Measurements from ENCODE around the gene TBX2. TPM values are rescaled to one million over a fixed set of nuclear protein-coding genes. Genes with fewer than 3 reads are reported as not detected.

The TBX2 gene
- total and polyA plus RNA-seq, 2 of the 13 experiments (the other 11 are each of a cell fraction or from before 2014, with no cell fraction given) = 2.8 to 15.3 TPM

DNA sequence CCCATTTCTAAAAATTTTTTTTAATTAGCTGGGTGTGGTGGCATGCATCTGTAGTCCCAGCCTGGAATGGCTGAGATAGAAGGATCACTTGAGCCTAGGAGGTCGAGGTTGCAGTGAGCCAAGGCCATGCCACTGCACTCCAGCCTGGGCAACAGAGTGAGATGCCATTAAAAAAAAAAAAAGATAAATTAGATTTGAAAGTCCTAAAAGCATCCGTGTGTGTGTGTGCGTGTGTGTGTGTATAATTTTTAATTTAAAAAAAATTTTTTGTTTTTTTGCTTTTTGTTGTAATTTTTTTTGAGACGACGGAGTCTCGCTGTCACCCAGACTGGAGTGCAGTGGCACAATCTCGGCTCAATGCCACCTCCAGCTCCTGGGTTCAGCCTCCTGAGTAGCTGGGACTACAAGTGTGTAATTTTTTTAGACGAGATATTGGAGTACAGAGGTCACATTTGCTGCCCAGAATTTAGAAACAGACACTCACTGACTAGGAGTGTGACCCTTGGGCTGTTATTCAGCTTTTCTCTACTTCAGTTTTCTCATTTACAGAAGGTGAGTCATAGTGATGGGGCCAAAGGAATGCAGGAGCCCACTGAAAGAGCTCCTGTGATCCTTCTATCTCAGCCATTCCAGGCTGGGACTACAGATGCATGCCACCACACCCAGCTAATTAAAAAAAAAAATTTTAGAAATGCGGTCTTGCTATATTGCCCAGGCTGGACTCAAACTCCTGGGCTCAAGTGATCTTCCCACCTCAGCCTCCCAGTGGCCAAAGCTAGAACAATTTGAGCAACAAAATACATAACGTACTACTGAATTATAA lies 27.1 kb downstream of the TBX2 start (continued):
- TF ChIP-seq CREM (IDR thresholded peaks at IDR 0.05) (peak; percentile 19; the same call in 1 of the 2 replicates), CREM (CRISPR knock-in tag; IDR thresholded peaks at IDR 0.05) (no peak), EP300 (IDR thresholded peaks at IDR 0.05; ENCODE audit: low read depth in 2 of 2, low read length in 2 of 2) (peak in 1 of 2 experiments; percentile 77; a peak in 3 of 4 replicates), EP300 (CRISPR knock-in tag; IDR thresholded peaks at IDR 0.05; ENCODE audit: borderline replicate concordance) (peak; percentile 75; the same call in 1 of the 2 replicates), ZNF138 (CRISPR knock-in tag; IDR thresholded peaks at IDR 0.05; ENCODE audit: low read depth) (no peak), ZNF260 (CRISPR knock-in tag; IDR thresholded peaks at IDR 0.05; ENCODE audit: borderline replicate concordance, low read depth) (no peak), JDP2 (CRISPR knock-in tag; IDR thresholded peaks at IDR 0.05; ENCODE audit: borderline replicate concordance) (no peak), RELA (CRISPR knock-in tag; IDR thresholded peaks at IDR 0.05) (no peak), TEAD3 (CRISPR knock-in tag; optimal IDR thresholded peaks at IDR 0.05; ENCODE audit: borderline replicate concordance) (peak; percentile 94), ZNF205 (CRISPR knock-in tag; IDR thresholded peaks at IDR 0.05) (peak; percentile 73; the same call in 1 of the 2 replicates), JUN (CRISPR knock-in tag; IDR thresholded peaks at IDR 0.05) (peak; percentile 86), TBX3 (IDR thresholded peaks at IDR 0.05; ENCODE audit: borderline replicate concordance) (no peak), ESRRA (CRISPR knock-in tag; IDR thresholded peaks at IDR 0.05; ENCODE audit: low read depth) (no peak; the same call in 1 of the 2 replicates)
- TF ChIP-seq, protein P1, sequence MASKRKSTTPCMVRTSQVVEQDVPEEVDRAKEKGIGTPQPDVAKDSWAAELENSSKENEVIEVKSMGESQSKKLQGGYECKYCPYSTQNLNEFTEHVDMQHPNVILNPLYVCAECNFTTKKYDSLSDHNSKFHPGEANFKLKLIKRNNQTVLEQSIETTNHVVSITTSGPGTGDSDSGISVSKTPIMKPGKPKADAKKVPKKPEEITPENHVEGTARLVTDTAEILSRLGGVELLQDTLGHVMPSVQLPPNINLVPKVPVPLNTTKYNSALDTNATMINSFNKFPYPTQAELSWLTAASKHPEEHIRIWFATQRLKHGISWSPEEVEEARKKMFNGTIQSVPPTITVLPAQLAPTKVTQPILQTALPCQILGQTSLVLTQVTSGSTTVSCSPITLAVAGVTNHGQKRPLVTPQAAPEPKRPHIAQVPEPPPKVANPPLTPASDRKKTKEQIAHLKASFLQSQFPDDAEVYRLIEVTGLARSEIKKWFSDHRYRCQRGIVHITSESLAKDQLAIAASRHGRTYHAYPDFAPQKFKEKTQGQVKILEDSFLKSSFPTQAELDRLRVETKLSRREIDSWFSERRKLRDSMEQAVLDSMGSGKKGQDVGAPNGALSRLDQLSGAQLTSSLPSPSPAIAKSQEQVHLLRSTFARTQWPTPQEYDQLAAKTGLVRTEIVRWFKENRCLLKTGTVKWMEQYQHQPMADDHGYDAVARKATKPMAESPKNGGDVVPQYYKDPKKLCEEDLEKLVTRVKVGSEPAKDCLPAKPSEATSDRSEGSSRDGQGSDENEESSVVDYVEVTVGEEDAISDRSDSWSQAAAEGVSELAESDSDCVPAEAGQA (IDR thresholded peaks at IDR 0.05; ENCODE audit: low read depth) = 0 out of 2 replicates have a peak, but pooled peaks have one; percentile 20
- TF ChIP-seq, protein P1 (CRISPR knock-in tag; IDR thresholded peaks at IDR 0.05; ENCODE audit: borderline replicate concordance) = no peak
- TF ChIP-seq, protein P2, sequence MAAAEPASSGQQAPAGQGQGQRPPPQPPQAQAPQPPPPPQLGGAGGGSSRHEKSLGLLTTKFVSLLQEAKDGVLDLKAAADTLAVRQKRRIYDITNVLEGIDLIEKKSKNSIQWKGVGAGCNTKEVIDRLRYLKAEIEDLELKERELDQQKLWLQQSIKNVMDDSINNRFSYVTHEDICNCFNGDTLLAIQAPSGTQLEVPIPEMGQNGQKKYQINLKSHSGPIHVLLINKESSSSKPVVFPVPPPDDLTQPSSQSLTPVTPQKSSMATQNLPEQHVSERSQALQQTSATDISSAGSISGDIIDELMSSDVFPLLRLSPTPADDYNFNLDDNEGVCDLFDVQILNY (CRISPR knock-in tag; conservative IDR thresholded peaks at IDR 0.05) = no peak
- TF ChIP-seq, protein P3, sequence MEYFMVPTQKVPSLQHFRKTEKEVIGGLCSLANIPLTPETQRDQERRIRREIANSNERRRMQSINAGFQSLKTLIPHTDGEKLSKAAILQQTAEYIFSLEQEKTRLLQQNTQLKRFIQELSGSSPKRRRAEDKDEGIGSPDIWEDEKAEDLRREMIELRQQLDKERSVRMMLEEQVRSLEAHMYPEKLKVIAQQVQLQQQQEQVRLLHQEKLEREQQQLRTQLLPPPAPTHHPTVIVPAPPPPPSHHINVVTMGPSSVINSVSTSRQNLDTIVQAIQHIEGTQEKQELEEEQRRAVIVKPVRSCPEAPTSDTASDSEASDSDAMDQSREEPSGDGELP (IDR thresholded peaks at IDR 0.05; ENCODE audit: borderline replicate concordance, low read depth) = peak; percentile 37; the same call in 1 of the 2 replicates
- TF ChIP-seq, protein P4, sequence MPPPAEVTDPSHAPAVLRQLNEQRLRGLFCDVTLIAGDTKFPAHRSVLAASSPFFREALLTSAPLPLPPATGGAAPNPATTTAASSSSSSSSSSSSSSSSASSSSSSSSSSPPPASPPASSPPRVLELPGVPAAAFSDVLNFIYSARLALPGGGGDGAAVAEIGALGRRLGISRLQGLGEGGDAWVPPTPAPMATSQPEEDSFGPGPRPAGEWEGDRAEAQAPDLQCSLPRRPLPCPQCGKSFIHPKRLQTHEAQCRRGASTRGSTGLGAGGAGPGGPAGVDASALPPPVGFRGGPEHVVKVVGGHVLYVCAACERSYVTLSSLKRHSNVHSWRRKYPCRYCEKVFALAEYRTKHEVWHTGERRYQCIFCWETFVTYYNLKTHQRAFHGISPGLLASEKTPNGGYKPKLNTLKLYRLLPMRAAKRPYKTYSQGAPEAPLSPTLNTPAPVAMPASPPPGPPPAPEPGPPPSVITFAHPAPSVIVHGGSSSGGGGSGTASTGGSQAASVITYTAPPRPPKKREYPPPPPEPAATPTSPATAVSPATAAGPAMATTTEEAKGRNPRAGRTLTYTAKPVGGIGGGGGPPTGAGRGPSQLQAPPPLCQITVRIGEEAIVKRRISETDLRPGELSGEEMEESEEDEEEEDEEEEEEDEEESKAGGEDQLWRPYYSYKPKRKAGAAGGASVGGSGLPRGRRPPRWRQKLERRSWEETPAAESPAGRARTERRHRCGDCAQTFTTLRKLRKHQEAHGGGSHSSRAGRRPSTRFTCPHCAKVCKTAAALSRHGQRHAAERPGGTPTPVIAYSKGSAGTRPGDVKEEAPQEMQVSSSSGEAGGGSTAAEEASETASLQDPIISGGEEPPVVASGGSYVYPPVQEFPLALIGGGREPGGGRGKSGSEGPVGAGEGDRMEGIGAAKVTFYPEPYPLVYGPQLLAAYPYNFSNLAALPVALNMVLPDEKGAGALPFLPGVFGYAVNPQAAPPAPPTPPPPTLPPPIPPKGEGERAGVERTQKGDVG (CRISPR knock-in tag; IDR thresholded peaks at IDR 0.05; ENCODE audit: borderline replicate concordance) = 0 out of 2 replicates have a peak, but pooled peaks have one; percentile 6
